WTC11 (cell line): Measurements from ENCODE around the gene CTCFL. TPM values are rescaled to one million over a fixed set of nuclear protein-coding genes. Genes with fewer than 3 reads are reported as not detected.

Experiments used
- ATAC-seq: fragments of 200-7000 bp; cut with Tn5 transposase; 2 replicates; pipeline ENCODE4 v1.10.0; 2021; ENCODE audit warnings: mild to moderate bottlenecking, moderate library complexity
- CTCF ChIA-PET: fragments of 300-600 bp; sonication (Branson Sonifier 250); formaldehyde crosslinking; loops from one replicate; lab custom pipeline; 2021; ENCODE audit warnings: antibody characterized with exemption; lab: Charles Lee
- POLR2A ChIA-PET: fragments of 350-600 bp; sonication (Branson Sonifier 250); formaldehyde crosslinking; loops from one replicate; lab custom pipeline; 2021; ENCODE audit warnings: antibody characterized with exemption; lab: Charles Lee
- DNase-seq: peaks from one replicate; pipeline ENCODE4 v3.0.0; 2021; ENCODE audit warnings: low spot score
- H3K27ac Mint-ChIP-seq: 2 replicates; pipeline ENCODE4 v1.8.0; 2021; ENCODE audit warnings: mixed read lengths
- H3K27me3 Mint-ChIP-seq: 2 replicates; pipeline ENCODE4 v1.8.0; 2021; ENCODE audit warnings: low read depth, mild to moderate bottlenecking, moderate library complexity, mixed read lengths
- H3K36me3 Mint-ChIP-seq: 2 replicates; pipeline ENCODE4 v1.8.0; 2021; ENCODE audit warnings: mixed read lengths
- H3K4me1 Mint-ChIP-seq: 2 replicates; pipeline ENCODE4 v1.8.0; 2022; ENCODE audit warnings: mixed read lengths
- H3K4me3 Mint-ChIP-seq: 2 replicates; pipeline ENCODE4 v1.8.0; 2021; ENCODE audit warnings: mild to moderate bottlenecking, moderate library complexity, mixed read lengths
- H3K9me3 Mint-ChIP-seq: 2 replicates; pipeline ENCODE4 v1.8.0; 2021; ENCODE audit warnings: mixed read lengths
- EMX1 ChIP-seq: fragments of 250-450 bp; sonication (Bioruptor Pico); IDR thresholded peaks from 2 replicates; pipeline ENCODE4 v1.8.0; 2021; ENCODE audit warnings: mild to moderate bottlenecking
- FOXK1 ChIP-seq: sonication (generic); formaldehyde crosslinking; IDR thresholded peaks from 2 replicates; pipeline ENCODE4 v1.8.0; 2022; ENCODE audit warnings: mild to moderate bottlenecking, moderate library complexity, missing genetic modification reagents
- FOXP1 ChIP-seq: sonication (generic); formaldehyde crosslinking; IDR thresholded peaks from 2 replicates; pipeline ENCODE4 v1.8.0; 2022; ENCODE audit warnings: missing genetic modification reagents, mild to moderate bottlenecking, moderate library complexity, borderline replicate concordance
- GABPB1 ChIP-seq: sonication (generic); formaldehyde crosslinking; IDR thresholded peaks from 2 replicates; pipeline ENCODE4 v1.8.1; 2023; ENCODE audit warnings: mild to moderate bottlenecking, missing genetic modification reagents
- JUN ChIP-seq: sonication (generic); formaldehyde crosslinking; IDR thresholded peaks from 2 replicates; pipeline ENCODE4 v1.8.0; 2023; ENCODE audit warnings: mild to moderate bottlenecking, missing genetic modification reagents
- KAT7 ChIP-seq: sonication (generic); formaldehyde crosslinking; IDR thresholded peaks from 2 replicates; pipeline ENCODE4 v1.8.1; 2023; ENCODE audit warnings: missing genetic modification reagents, mild to moderate bottlenecking, borderline replicate concordance
- NFATC4 ChIP-seq: fragments of 250-450 bp; sonication (Bioruptor Pico); IDR thresholded peaks from 2 replicates; pipeline ENCODE4 v1.9.0; 2021; ENCODE audit warnings: mild to moderate bottlenecking
- NR1H2 ChIP-seq: sonication (generic); formaldehyde crosslinking; IDR thresholded peaks from 2 replicates; pipeline ENCODE4 v1.9.0; 2021; ENCODE audit warnings: mild to moderate bottlenecking, moderate library complexity, missing genetic modification reagents
- TEAD4 ChIP-seq: sonication (generic); formaldehyde crosslinking; IDR thresholded peaks from 2 replicates; pipeline ENCODE4 v1.8.0; 2022; ENCODE audit warnings: mild to moderate bottlenecking, missing genetic modification reagents
- TP53 ChIP-seq: sonication (generic); formaldehyde crosslinking; IDR thresholded peaks from 2 replicates; pipeline ENCODE4 v1.8.1; 2023; ENCODE audit warnings: mild to moderate bottlenecking, missing genetic modification reagents
- ZNF219 ChIP-seq: sonication (generic); formaldehyde crosslinking; IDR thresholded peaks from 2 replicates; pipeline ENCODE4 v1.8.0; 2023; ENCODE audit warnings: missing genetic modification reagents, mild to moderate bottlenecking, borderline replicate concordance
- ZNF263 ChIP-seq: sonication (generic); formaldehyde crosslinking; IDR thresholded peaks from 2 replicates; pipeline ENCODE4 v1.8.1; 2022; ENCODE audit warnings: low read depth, mild to moderate bottlenecking, moderate library complexity, missing genetic modification reagents
- ZNF317 ChIP-seq: sonication (generic); formaldehyde crosslinking; IDR thresholded peaks from 2 replicates; pipeline ENCODE4 v1.8.1; 2023; ENCODE audit warnings: low read depth, mild to moderate bottlenecking, moderate library complexity, missing genetic modification reagents, borderline replicate concordance
- total RNA-seq: library from RNA; stranded (reverse); gene quantifications from 3 replicates; pipeline ENCODE4 v1.2.3, GENCODE V29; 2021
- TF ChIP-seq, protein P1 (sequence below): sonication (generic); formaldehyde crosslinking; IDR thresholded peaks from 2 replicates; pipeline ENCODE4 v1.8.1; 2023; ENCODE audit warnings: mild to moderate bottlenecking, missing genetic modification reagents
- TF ChIP-seq, protein P2 (sequence below): sonication (generic); formaldehyde crosslinking; IDR thresholded peaks from 2 replicates; pipeline ENCODE4 v1.8.0; 2022; ENCODE audit warnings: mild to moderate bottlenecking, missing genetic modification reagents
- TF ChIP-seq, protein P3 (sequence below): fragments of 250-450 bp; sonication (Bioruptor Pico); IDR thresholded peaks from 2 replicates; pipeline ENCODE4 v1.8.0; 2021; ENCODE audit warnings: mild to moderate bottlenecking
- TF ChIP-seq, protein P4 (sequence below): sonication (generic); formaldehyde crosslinking; IDR thresholded peaks from 2 replicates; pipeline ENCODE4 v1.8.1; 2022; ENCODE audit warnings: missing genetic modification reagents, borderline replicate concordance
- TF ChIP-seq, protein P5 (sequence below): sonication (generic); formaldehyde crosslinking; IDR thresholded peaks from 2 replicates; pipeline ENCODE4 v1.8.0; 2023; ENCODE audit warnings: mild to moderate bottlenecking, missing genetic modification reagents
- TF ChIP-seq, protein P6 (sequence below): fragments of 200-600 bp; IDR thresholded peaks from 2 replicates; pipeline ENCODE4 v1.8.0; 2022; ENCODE audit warnings: antibody characterized with exemption

Gene CTCFL
- total RNA-seq, 1 experiment from 2014 or later: 0.70 TPM

DNA sequence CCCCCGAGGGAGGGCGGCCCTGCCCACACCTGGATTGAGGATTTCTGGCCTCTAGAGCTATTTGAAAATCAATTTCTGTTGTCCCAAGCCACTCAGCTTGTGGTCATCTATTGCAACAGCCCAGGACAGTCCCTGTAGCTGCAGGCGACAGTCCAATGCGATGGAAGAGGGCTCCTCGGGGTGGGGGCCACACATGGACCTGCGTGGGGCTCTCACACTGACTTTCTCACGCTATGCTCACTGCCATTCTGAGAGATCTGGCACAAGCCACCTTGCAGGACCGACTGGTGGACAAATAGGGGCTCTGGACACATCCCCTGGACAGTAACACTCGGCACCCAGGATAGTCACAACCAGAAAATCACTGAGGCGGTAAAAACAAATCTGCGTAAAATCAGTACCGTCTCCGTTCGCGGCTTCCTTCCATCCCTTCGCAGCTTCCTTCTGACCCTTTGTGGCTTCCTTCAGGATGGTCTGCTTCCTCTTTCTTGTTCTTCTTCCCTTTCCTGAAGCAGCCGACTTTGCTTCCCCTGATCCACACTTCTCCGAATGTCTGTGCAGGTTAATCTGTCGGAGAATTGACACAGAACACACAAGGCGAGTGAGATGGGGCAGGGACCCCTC, 21.8 kb downstream of the CTCFL start (continued):
- TF ChIP-seq, protein P1, sequence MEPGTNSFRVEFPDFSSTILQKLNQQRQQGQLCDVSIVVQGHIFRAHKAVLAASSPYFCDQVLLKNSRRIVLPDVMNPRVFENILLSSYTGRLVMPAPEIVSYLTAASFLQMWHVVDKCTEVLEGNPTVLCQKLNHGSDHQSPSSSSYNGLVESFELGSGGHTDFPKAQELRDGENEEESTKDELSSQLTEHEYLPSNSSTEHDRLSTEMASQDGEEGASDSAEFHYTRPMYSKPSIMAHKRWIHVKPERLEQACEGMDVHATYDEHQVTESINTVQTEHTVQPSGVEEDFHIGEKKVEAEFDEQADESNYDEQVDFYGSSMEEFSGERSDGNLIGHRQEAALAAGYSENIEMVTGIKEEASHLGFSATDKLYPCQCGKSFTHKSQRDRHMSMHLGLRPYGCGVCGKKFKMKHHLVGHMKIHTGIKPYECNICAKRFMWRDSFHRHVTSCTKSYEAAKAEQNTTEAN (CRISPR knock-in tag): no peak
- TF ChIP-seq NR1H2 (no peak), ZNF219 (CRISPR knock-in tag) (no peak), ZNF317 (CRISPR knock-in tag) (no peak), NFATC4 (no peak)
- TF ChIP-seq, protein P2, sequence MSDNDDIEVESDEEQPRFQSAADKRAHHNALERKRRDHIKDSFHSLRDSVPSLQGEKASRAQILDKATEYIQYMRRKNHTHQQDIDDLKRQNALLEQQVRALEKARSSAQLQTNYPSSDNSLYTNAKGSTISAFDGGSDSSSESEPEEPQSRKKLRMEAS (CRISPR knock-in tag): no peak
- TF ChIP-seq, protein P3, sequence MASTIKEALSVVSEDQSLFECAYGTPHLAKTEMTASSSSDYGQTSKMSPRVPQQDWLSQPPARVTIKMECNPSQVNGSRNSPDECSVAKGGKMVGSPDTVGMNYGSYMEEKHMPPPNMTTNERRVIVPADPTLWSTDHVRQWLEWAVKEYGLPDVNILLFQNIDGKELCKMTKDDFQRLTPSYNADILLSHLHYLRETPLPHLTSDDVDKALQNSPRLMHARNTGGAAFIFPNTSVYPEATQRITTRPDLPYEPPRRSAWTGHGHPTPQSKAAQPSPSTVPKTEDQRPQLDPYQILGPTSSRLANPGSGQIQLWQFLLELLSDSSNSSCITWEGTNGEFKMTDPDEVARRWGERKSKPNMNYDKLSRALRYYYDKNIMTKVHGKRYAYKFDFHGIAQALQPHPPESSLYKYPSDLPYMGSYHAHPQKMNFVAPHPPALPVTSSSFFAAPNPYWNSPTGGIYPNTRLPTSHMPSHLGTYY (CRISPR knock-in tag): no peak

DNA sequence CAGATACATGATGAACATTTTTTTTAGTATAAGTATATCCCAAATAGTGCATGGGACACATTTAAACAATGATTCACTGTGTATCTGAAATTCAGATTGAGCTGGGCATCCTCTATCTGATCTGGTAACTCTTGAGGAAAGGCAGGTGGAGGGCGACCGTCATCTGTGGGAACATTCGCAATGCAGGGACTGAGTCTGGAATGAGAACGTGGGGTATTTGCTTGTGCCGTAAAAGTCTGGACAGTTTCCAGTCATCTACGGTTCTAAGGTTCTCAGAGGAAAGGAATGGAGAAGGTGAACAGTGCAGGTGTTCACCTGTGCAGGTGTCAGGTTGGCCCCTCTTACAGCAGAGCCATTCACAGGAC, 22.6 kb downstream of the CTCFL start:
- no peaks in the 10 kb centered on the region for H3K36me3 Mint-ChIP-seq
- no peak overlapping the region for H3K27ac Mint-ChIP-seq
- H3K4me3 Mint-ChIP-seq: no peak overlapping the region
- no peaks in the 10 kb centered on the region for H3K9me3 Mint-ChIP-seq
- H3K4me1 Mint-ChIP-seq: peaks cover 28% of the 10 kb centered on the region
- no peak for ATAC-seq
- CTCF ChIA-PET: interaction anchor here (1.0 to 1.8 kb wide), 3 partner anchors 12 to 120 kb away, joined by 3 to 5 read pairs (median 3); no protein-coding TSS in a partner anchor
- TF ChIP-seq, protein P4, sequence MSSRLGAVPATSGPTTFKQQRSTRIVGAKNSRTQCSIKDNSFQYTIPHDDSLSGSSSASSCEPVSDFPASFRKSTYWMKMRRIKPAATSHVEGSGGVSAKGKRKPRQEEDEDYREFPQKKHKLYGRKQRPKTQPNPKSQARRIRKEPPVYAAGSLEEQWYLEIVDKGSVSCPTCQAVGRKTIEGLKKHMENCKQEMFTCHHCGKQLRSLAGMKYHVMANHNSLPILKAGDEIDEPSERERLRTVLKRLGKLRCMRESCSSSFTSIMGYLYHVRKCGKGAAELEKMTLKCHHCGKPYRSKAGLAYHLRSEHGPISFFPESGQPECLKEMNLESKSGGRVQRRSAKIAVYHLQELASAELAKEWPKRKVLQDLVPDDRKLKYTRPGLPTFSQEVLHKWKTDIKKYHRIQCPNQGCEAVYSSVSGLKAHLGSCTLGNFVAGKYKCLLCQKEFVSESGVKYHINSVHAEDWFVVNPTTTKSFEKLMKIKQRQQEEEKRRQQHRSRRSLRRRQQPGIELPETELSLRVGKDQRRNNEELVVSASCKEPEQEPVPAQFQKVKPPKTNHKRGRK (CRISPR knock-in tag): no peak
- TF ChIP-seq, protein P1 (CRISPR knock-in tag): no peak
- no peaks in the 10 kb centered on the region for H3K27me3 Mint-ChIP-seq
- POLR2A ChIA-PET: no interaction called here
- DNase-seq: no peak

DNA sequence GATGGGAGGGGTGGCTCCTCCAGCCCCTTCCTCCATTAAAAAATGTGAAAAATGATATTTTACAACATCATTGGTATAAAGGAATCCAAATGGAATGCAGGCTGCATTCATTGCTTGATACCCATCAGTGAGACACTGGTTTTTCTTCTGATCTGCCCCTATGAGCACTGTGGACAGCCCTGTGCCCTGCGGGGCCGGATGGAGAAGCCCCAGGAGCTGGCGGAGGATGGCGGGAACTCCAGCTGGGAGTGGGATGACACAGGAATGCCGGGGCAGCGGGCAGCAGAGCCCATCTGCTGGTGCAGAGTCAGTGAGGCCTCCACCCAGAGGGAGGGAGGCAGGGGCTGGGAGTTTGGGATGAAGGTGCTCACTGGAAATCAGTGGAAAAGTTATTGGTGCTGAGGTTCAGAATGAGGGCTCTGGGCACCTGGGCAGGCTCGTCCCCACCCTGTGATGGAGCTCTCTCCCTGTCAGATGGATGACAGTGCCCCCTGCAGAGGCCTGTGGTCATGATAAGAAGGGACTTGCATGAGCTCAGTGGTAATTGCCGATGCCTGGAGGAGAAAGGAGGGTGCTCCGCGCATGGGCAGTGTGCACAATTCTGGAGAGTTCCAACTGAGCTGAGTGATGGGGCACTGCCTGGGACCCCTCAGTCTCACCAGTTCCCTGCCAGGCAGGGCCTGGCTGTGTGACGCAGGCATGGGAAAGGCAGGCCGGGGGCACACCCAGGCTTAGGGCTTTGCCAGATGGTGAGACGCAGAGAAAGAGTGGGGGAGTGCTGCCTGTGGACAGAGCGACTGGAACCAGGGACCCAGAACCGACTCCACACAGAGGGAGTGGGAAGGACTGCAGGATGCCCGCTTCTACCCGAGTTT, 23.2 kb downstream of the CTCFL start:
- Mint-ChIP-seq H3K27ac (no peak overlapping the region), H3K27me3 (no peaks in the 10 kb centered on the region), H3K9me3 (peaks cover 2% of the 10 kb centered on the region; the same call in 1 of the 2 replicates), H3K36me3 (no peaks in the 10 kb centered on the region), H3K4me1 (peaks cover 28% of the 10 kb centered on the region), H3K4me3 (no peak overlapping the region)
- ChIA-PET POLR2A (no interaction called here), CTCF (interaction anchor here (1.3 to 1.8 kb wide), 3 partner anchors 13 to 121 kb away, joined by 3 to 5 read pairs (median 4); no protein-coding TSS in a partner anchor)
- ATAC-seq (no peak), DNase-seq (no peak)
- TF ChIP-seq ZNF263 (CRISPR knock-in tag) (no peak), TP53 (CRISPR knock-in tag) (no peak), GABPB1 (CRISPR knock-in tag) (no peak), FOXP1 (CRISPR knock-in tag) (no peak), KAT7 (no peak), JUN (no peak), TEAD4 (CRISPR knock-in tag) (no peak), EMX1 (no peak), FOXK1 (CRISPR knock-in tag) (no peak)
- TF ChIP-seq, protein P5, sequence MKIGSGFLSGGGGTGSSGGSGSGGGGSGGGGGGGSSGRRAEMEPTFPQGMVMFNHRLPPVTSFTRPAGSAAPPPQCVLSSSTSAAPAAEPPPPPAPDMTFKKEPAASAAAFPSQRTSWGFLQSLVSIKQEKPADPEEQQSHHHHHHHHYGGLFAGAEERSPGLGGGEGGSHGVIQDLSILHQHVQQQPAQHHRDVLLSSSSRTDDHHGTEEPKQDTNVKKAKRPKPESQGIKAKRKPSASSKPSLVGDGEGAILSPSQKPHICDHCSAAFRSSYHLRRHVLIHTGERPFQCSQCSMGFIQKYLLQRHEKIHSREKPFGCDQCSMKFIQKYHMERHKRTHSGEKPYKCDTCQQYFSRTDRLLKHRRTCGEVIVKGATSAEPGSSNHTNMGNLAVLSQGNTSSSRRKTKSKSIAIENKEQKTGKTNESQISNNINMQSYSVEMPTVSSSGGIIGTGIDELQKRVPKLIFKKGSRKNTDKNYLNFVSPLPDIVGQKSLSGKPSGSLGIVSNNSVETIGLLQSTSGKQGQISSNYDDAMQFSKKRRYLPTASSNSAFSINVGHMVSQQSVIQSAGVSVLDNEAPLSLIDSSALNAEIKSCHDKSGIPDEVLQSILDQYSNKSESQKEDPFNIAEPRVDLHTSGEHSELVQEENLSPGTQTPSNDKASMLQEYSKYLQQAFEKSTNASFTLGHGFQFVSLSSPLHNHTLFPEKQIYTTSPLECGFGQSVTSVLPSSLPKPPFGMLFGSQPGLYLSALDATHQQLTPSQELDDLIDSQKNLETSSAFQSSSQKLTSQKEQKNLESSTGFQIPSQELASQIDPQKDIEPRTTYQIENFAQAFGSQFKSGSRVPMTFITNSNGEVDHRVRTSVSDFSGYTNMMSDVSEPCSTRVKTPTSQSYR (CRISPR knock-in tag): no peak
- TF ChIP-seq, protein P6, sequence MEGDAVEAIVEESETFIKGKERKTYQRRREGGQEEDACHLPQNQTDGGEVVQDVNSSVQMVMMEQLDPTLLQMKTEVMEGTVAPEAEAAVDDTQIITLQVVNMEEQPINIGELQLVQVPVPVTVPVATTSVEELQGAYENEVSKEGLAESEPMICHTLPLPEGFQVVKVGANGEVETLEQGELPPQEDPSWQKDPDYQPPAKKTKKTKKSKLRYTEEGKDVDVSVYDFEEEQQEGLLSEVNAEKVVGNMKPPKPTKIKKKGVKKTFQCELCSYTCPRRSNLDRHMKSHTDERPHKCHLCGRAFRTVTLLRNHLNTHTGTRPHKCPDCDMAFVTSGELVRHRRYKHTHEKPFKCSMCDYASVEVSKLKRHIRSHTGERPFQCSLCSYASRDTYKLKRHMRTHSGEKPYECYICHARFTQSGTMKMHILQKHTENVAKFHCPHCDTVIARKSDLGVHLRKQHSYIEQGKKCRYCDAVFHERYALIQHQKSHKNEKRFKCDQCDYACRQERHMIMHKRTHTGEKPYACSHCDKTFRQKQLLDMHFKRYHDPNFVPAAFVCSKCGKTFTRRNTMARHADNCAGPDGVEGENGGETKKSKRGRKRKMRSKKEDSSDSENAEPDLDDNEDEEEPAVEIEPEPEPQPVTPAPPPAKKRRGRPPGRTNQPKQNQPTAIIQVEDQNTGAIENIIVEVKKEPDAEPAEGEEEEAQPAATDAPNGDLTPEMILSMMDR: no peak
